Vagina (tissue), 2 donors: Measurements from ENCODE around the gene PCLAF. TPM values are rescaled to one million over a fixed set of nuclear protein-coding genes. Genes with fewer than 3 reads are reported as not detected.
A peak's percentile ranks its signal among the peaks of the same experiment; 100 is the strongest.
"Not testable (repeated sequence)": the region's sequence is repeated elsewhere in the genome, so short reads cannot be mapped to it uniquely, and the experiment has no call there.

Experiments used
- DNase-seq, 2 donors: peaks; one replicate each; pipeline ENCODE4 v3.0.0-alpha.2; 2017; ENCODE audit errors: extremely low spot score in 2 of 2
- H3K27ac ChIP-seq: fragments of 200-600 bp; sonication (generic); one replicate; pipeline ENCODE4 v1.5.1; 2019
- H3K27me3 ChIP-seq: fragments of 200-600 bp; sonication (generic); one replicate; pipeline ENCODE4 v1.5.1; 2019
- H3K36me3 ChIP-seq, 2 donors: fragments of 200-600 bp; sonication (generic); one replicate each; pipeline ENCODE4 v1.5.1; 2017 to 2019
- H3K4me1 ChIP-seq: fragments of 200-600 bp; sonication (generic); one replicate; pipeline ENCODE4 v1.5.1; 2019
- H3K4me3 ChIP-seq, 2 donors: fragments of 200-600 bp; sonication (generic); 1 replicate in 1 of 2; 2 replicates in 1 of 2; pipeline ENCODE4 v1.5.1; 2016 to 2019
- H3K9me3 ChIP-seq: fragments of 200-600 bp; sonication (generic); one replicate; pipeline ENCODE4 v1.5.1; 2019
- POLR2A ChIP-seq, 2 donors: fragments of 450-650 bp; IDR thresholded peaks; one replicate each; pipeline ENCODE4 v1.6.1; 2017; ENCODE audit warnings: antibody characterized with exemption in 2 of 2, mild to moderate bottlenecking in 2 of 2, moderate library complexity in 2 of 2
- POLR2AphosphoS5 ChIP-seq, 2 donors: sonication (generic); formaldehyde crosslinking; IDR thresholded peaks; one replicate each; pipeline ENCODE4 v1.9.0; 2017; ENCODE audit warnings: antibody characterized with exemption in 2 of 2, mild to moderate bottlenecking in 2 of 2, low read depth in 1 of 2; ENCODE audit not compliant: insufficient read depth in 1 of 2
- intact Hi-C: fragments of 100-400 bp; cut with DNase I; formaldehyde crosslinking; loops from one replicate; pipeline ENCODE4 v1.15.1; 2023
- total RNA-seq: library from RNA; depleted of rRNA; stranded (reverse); fragments of >200 nt; gene quantifications from one replicate; pipeline ENCODE4 v1.2.3, GENCODE V29; 2016
- TF ChIP-seq, protein P1 (sequence below), 3 experiments: fragments of 450-650 bp in 2 of 3; fragments of 200-600 bp in 1 of 3; sonication (generic) in 1 of 3; IDR thresholded peaks; one replicate each; pipeline ENCODE4 v1.5.1; 2017 to 2019; ENCODE audit warnings: antibody characterized with exemption in 3 of 3, mild to moderate bottlenecking in 2 of 3, moderate library complexity in 2 of 3

PCLAF gene
- total RNA-seq, 1 donor from 2014 or later = 8.1 TPM

DNA sequence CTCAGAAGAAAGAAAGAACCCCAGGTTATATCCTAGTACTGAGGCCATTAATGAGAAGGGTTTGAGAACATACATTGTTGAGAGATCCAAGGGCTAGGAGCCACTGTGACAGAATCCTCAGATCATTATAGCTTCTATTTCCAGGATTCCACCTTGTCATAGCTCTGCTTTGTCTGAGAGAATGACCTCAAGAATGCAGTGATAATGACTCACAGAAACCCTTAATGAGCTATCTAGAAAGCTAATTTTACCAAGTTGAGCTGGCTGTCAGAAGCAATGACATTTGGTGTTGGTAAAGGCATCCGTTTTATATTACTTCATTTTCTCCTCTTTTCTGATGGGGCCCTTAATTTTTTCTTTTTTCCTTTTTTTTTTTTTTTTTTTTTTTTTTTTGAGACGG is 17.3 kb upstream of the PCLAF start:
- Histone ChIP-seq H3K27ac (no peak overlapping the region), H3K4me1 (no peaks in the 10 kb centered on the region), H3K4me3 (no peak overlapping the region), H3K36me3 (peaks cover 0 to 88% of the 10 kb centered on the region in 2 donors), H3K27me3 (no peaks in the 10 kb centered on the region), H3K9me3 (no peaks in the 10 kb centered on the region)
- no peak for DNase-seq
- intact Hi-C loops = no loop called here
- no peak for TF ChIP-seq POLR2AphosphoS5 (IDR thresholded peaks at IDR 0.05; ENCODE audit: insufficient read depth in 1 of 2, low read depth in 1 of 2)
- TF ChIP-seq, protein P1, sequence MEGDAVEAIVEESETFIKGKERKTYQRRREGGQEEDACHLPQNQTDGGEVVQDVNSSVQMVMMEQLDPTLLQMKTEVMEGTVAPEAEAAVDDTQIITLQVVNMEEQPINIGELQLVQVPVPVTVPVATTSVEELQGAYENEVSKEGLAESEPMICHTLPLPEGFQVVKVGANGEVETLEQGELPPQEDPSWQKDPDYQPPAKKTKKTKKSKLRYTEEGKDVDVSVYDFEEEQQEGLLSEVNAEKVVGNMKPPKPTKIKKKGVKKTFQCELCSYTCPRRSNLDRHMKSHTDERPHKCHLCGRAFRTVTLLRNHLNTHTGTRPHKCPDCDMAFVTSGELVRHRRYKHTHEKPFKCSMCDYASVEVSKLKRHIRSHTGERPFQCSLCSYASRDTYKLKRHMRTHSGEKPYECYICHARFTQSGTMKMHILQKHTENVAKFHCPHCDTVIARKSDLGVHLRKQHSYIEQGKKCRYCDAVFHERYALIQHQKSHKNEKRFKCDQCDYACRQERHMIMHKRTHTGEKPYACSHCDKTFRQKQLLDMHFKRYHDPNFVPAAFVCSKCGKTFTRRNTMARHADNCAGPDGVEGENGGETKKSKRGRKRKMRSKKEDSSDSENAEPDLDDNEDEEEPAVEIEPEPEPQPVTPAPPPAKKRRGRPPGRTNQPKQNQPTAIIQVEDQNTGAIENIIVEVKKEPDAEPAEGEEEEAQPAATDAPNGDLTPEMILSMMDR (IDR thresholded peaks at IDR 0.05) = no peak
- TF ChIP-seq POLR2A (IDR thresholded peaks at IDR 0.05) = no peak

DNA sequence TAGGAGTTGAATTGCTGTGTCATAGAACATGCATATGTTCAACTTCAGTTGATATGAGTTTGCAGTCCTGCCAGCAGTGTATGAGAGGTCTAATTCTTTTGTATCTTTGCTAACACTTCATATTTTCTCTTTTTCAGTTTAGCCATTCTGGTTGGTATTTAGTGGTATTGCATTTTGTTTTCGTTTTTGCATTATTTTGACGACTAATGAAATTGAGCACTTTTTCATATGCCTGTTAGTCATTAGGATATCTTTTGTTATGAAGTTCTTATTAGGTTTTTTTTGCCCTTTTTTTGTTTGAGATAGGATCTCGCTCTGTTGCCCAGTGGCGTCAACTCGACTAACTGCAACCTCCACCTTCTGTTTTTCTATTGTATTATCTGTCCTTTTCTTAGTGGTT is 15.5 kb upstream of the PCLAF start:
- H3K4me1 ChIP-seq = no peaks in the 10 kb centered on the region
- no peaks in the 10 kb centered on the region for H3K27me3 ChIP-seq
- H3K9me3 ChIP-seq = no peaks in the 10 kb centered on the region
- no peak for DNase-seq
- intact Hi-C loops = no loop called here
- TF ChIP-seq, protein P1 (IDR thresholded peaks at IDR 0.05) = no peak
- TF ChIP-seq POLR2A (IDR thresholded peaks at IDR 0.05) = no peak
- TF ChIP-seq POLR2AphosphoS5 (IDR thresholded peaks at IDR 0.05; ENCODE audit: insufficient read depth in 1 of 2, low read depth in 1 of 2) = no peak
- no peak overlapping the region for H3K27ac ChIP-seq
- H3K4me3 ChIP-seq = no peak overlapping the region
- peaks cover 0 to 72% of the 10 kb centered on the region in 2 donors for H3K36me3 ChIP-seq

DNA sequence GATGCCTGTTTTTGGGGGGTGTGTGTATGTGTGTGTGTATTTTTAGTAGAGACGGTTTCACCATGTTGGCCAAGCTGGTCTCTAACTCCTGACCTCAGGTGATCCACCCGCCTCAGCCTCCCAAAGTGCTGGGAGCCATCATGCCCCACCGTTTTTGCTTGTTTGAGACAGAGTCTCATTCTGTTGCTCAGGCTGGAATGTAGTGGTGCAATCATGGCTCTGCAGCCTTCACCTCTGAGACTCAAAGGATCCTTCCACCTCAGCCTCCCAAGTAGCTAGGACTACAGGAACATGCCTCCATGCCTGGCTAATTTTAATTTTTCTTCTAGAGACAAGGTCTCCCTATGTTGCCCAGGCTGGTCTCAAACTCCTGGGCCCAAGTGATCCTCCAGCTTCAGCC is 11.2 kb upstream of the PCLAF start:
- DNase-seq, H3K9me3 ChIP-seq, H3K27ac ChIP-seq, H3K4me3 ChIP-seq, intact Hi-C loops, H3K27me3 ChIP-seq: not testable (repeated sequence)
- Histone ChIP-seq H3K4me1 (peaks cover 13% of the 10 kb centered on the region), H3K36me3 (peaks cover 0 to 36% of the 10 kb centered on the region in 2 donors)

DNA sequence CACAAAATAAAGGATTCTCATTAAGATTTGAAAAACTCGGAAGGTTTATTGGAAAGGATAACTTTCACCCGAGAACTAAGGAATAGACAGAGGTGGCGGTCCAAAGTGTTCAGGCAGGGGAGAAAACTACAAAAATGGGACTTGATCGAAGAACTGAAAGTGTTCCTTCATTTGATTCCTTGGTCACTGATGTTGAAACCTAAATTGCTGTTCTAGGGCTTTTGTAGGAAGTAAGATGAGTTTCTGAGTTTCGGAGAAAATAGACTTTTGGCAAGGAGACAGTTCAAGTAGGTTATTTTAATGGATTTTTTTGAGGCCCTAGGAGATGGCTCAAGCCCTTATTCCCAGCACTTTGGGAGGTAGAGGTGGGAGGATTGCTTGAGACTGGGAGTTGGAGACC is 7.8 kb upstream of the PCLAF start:
- H3K27ac ChIP-seq = no peak overlapping the region
- peaks cover 0 to 3% of the 10 kb centered on the region in 2 donors for H3K36me3 ChIP-seq
- no peak overlapping the region for H3K4me3 ChIP-seq
- DNase-seq = no peak
- intact Hi-C loops = no loop called here
- no peaks in the 10 kb centered on the region for H3K9me3 ChIP-seq
- no peaks in the 10 kb centered on the region for H3K27me3 ChIP-seq
- H3K4me1 ChIP-seq = peaks cover 13% of the 10 kb centered on the region
- TF ChIP-seq, protein P1 (IDR thresholded peaks at IDR 0.05) = no peak
- no peak for TF ChIP-seq POLR2AphosphoS5 (IDR thresholded peaks at IDR 0.05; ENCODE audit: insufficient read depth in 1 of 2, low read depth in 1 of 2)
- TF ChIP-seq POLR2A (IDR thresholded peaks at IDR 0.05) = no peak

DNA sequence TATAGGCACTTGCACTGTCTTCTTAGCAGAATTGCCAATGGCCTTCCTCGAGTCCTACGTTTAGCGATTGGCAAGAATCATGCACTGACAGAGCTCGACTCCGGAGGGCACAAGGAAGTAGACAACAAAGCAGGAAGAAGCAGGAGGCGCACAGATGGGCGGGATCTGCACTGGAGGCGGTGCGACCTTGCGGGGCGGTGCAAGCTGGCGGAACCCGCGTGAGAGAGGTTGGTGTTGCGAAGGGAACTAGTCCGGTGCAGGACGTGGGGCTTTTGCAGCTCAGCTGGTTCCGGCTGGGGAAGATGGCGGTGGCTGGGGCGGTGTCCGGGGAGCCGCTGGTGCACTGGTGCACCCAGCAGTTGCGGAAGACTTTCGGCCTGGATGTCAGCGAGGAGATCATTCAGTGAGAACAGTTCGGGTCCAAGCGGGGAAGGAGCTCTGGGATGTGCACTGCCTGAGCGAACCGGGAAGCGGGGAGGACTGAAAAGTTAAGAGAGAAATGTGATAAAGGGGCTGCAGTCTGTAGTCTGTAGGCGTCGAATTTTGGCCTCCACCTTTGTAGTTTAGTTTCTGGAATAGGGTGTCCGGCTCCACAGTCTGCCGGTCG is 6.4 kb upstream of the PCLAF start, which contains the start of gene TRIP4:
TRIP4 (plus strand) TSS at position 275 of the 607 bp plus-strand sequence; CDS start at position 303, 28 bp downstream.
- H3K4me1 ChIP-seq = peaks cover 13% of the 10 kb centered on the region
- no peaks in the 10 kb centered on the region for H3K9me3 ChIP-seq
- no peaks in the 10 kb centered on the region for H3K36me3 ChIP-seq
- intact Hi-C loops = no loop called here
- TF ChIP-seq, protein P1 (IDR thresholded peaks at IDR 0.05) = no peak
- peak in 1 of 2 donors; percentile 27 for TF ChIP-seq POLR2A (IDR thresholded peaks at IDR 0.05)
- TF ChIP-seq POLR2AphosphoS5 (IDR thresholded peaks at IDR 0.05; ENCODE audit: insufficient read depth in 1 of 2, low read depth in 1 of 2) = peak; percentile 83 to 88
- no peaks in the 10 kb centered on the region for H3K27me3 ChIP-seq
- DNase-seq = peak; percentile 95 to 97
- H3K4me3 ChIP-seq = peak within 1 kb of the TSS; percentile 64 to 75
- peak within 1 kb of the TSS; percentile 56 for H3K27ac ChIP-seq
